Trophoblast cell (in vitro differentiated cells and primary cell): ENCODE data around the gene EIF2AK3. TPM values are rescaled to one million over a fixed set of nuclear protein-coding genes. Genes with fewer than 3 reads are reported as not detected.
A peak's percentile ranks its signal among the peaks of the same experiment; 100 is the strongest.

Experiments used
- DNase-seq, 2 donors: peaks; one replicate each; pipeline ENCODE4 v3.0.0-alpha.2; 2016
- H2AFZ ChIP-seq: 2 replicates; pipeline ENCODE4 v1.6.1; 2013; ENCODE audit warnings: low read length, moderate library complexity, mild to moderate bottlenecking; ENCODE audit not compliant: insufficient read depth, poor library complexity
- H2AK5ac ChIP-seq: 2 replicates; pipeline ENCODE4 v1.6.1; 2013; ENCODE audit warnings: mild to moderate bottlenecking, low read length
- H2BK120ac ChIP-seq: 2 replicates; pipeline ENCODE4 v1.6.1; 2013; ENCODE audit warnings: low read length, mild to moderate bottlenecking, moderate library complexity; ENCODE audit not compliant: insufficient read depth, poor library complexity
- H2BK12ac ChIP-seq: 2 replicates; pipeline ENCODE4 v1.6.1; 2013; ENCODE audit warnings: mild to moderate bottlenecking, low read length, moderate library complexity
- H2BK5ac ChIP-seq: 2 replicates; pipeline ENCODE4 v1.6.1; 2013; ENCODE audit warnings: low read length, low read depth, moderate library complexity, mild to moderate bottlenecking; ENCODE audit not compliant: poor library complexity
- H3K14ac ChIP-seq: 2 replicates; pipeline ENCODE4 v1.6.1; 2013; ENCODE audit warnings: mild to moderate bottlenecking, low read length
- H3K18ac ChIP-seq: 2 replicates; pipeline ENCODE4 v1.6.1; 2013; ENCODE audit warnings: mild to moderate bottlenecking, low read length
- H3K23ac ChIP-seq: 2 replicates; pipeline ENCODE4 v1.6.1; 2013; ENCODE audit warnings: low read length
- H3K27ac ChIP-seq: 2 replicates; pipeline ENCODE4 v1.5.1; 2013; ENCODE audit warnings: low read depth, mild to moderate bottlenecking, inconsistent platforms, low read length, moderate library complexity
- H3K27me3 ChIP-seq: 2 replicates; pipeline ENCODE4 v1.6.1; 2013; ENCODE audit warnings: inconsistent platforms, mild to moderate bottlenecking, low read length, moderate library complexity; ENCODE audit not compliant: insufficient read depth
- H3K36me3 ChIP-seq, 2 experiments: 1 replicate in 1 of 2; 2 replicates in 1 of 2; pipeline ENCODE4 v1.6.1; 2013; ENCODE audit warnings: low read length in 2 of 2, mild to moderate bottlenecking in 2 of 2, moderate library complexity in 1 of 2; ENCODE audit not compliant: insufficient read depth in 2 of 2, control insufficient read depth in 1 of 2
- H3K4ac ChIP-seq: 2 replicates; pipeline ENCODE4 v1.6.1; 2013; ENCODE audit warnings: low read depth, mild to moderate bottlenecking, low read length, moderate library complexity
- H3K4me1 ChIP-seq, 2 experiments: 1 replicate in 1 of 2; 2 replicates in 1 of 2; pipeline ENCODE4 v1.6.1; 2013; ENCODE audit warnings: low read length in 2 of 2, mild to moderate bottlenecking in 2 of 2, moderate library complexity in 1 of 2; ENCODE audit not compliant: insufficient read depth in 2 of 2, control insufficient read depth in 1 of 2
- H3K4me2 ChIP-seq: 2 replicates; pipeline ENCODE4 v1.6.1; 2013; ENCODE audit warnings: inconsistent platforms, mild to moderate bottlenecking, low read length, moderate library complexity
- H3K4me3 ChIP-seq: 2 replicates; pipeline ENCODE4 v1.5.1; 2013; ENCODE audit warnings: mild to moderate bottlenecking, low read depth, low read length, inconsistent platforms
- H3K79me1 ChIP-seq: one replicate; pipeline ENCODE4 v1.6.1; 2013; ENCODE audit warnings: low read length
- H3K79me2 ChIP-seq: 2 replicates; pipeline ENCODE4 v1.6.1; 2013; ENCODE audit warnings: low read length, mild to moderate bottlenecking; ENCODE audit not compliant: control insufficient read depth, insufficient read depth, poor library complexity
- H3K9ac ChIP-seq: 2 replicates; pipeline ENCODE4 v1.6.1; 2013; ENCODE audit warnings: mild to moderate bottlenecking, low read length
- H3K9me3 ChIP-seq: 2 replicates; pipeline ENCODE4 v1.6.1; 2013; ENCODE audit warnings: low read depth, mild to moderate bottlenecking, control low read depth, inconsistent platforms, low read length; ENCODE audit not compliant: insufficient read depth
- H4K12ac ChIP-seq: 2 replicates; pipeline ENCODE4 v1.6.1; 2013; ENCODE audit warnings: low read depth, mild to moderate bottlenecking, low read length, moderate library complexity
- H4K8ac ChIP-seq: 2 replicates; pipeline ENCODE4 v1.6.1; 2013; ENCODE audit warnings: low read depth, mild to moderate bottlenecking, low read length, moderate library complexity
- H4K91ac ChIP-seq: one replicate; pipeline ENCODE4 v1.6.1; 2013; ENCODE audit warnings: low read depth, mild to moderate bottlenecking, low read length, moderate library complexity
- WGBS: extraction: QIAGEN DNeasy Blood & Tissue Kit; methylation state at CpG from one replicate; pipeline ENCODE4 v1.1.7; 2013; ENCODE audit warnings: missing lambda C conversion rate; ENCODE audit not compliant: insufficient read length, insufficient coverage; ENCODE audit errors: extremely low coverage; 5-methylcytosine and 5-hydroxymethylcytosine counted together
- polyA plus RNA-seq: library from polyadenylated mRNA; stranded (reverse); fragments of 200-250 nt; gene quantifications from 2 replicates; pipeline ENCODE4 v1.2.3, GENCODE V29; 2013

EIF2AK3 gene
- 32.3 and 33.9 TPM in 2 replicates for polyA plus RNA-seq

DNA sequence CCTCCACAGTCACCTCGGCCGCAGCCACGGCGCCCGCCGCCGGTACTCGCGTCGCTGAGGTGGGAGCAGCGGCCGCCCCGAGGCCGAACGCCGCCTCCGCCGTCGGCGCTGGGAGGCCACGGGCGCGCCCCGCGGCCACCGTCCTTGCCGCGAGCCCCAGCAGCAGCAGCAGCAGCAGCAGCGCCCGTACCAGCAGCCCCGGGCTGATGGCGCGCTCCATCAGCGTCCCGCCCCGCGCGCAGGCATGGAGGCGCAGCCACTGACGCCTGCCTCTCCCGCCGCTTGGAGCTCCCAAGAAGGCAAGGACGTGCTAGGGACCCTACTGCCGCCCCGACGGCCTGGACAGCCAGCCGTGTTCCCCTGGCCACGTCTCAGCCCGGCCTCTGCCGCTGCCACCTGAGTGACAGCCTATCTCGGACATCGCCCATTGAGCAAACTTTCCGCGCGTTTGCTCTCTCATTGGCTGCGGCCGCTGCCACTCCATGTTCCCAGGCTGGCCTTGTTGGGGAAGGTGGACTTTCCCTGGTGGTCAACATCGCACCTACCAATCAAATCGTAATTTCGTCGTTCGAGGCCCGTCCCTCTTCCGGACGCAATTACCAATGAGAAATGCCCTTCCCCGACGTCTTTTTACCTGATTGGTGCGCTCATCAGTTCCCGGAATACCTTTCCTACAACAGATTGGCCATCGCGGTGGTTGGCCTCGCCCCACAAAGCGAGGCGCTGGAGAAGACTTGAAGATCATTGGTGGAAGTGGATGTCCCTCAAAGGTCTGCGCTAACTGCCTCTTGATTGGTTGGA, at the start of gene EIF2AK3:
TSS of gene EIF2AK3 (minus strand) at position 410 of the 801 bp plus-strand sequence. CDS start at position 220, 190 bp downstream.
- no peaks in the 10 kb centered on the region for H3K36me3 ChIP-seq
- peak within 1 kb of the TSS; percentile 88 for H3K4ac ChIP-seq
- H3K4me3 ChIP-seq = peak within 1 kb of the TSS; percentile 96
- no peaks in the 10 kb centered on the region for H3K9me3 ChIP-seq
- peak within 1 kb of the TSS; percentile 92 for H4K8ac ChIP-seq
- H4K91ac ChIP-seq = peak within 1 kb of the TSS; percentile 87
- peak within 1 kb of the TSS; percentile 76 for H3K18ac ChIP-seq
- H3K27ac ChIP-seq = peak within 1 kb of the TSS; percentile 93
- H2BK12ac ChIP-seq = no peak within 1 kb of the TSS
- H3K79me2 ChIP-seq = peaks cover 16% of the 10 kb centered on the region
- WGBS = no CpG with 5 or more reads among the region's 75 CpGs
- H3K14ac ChIP-seq = peak within 1 kb of the TSS; percentile 84
- peak within 1 kb of the TSS; percentile 98 for H3K4me2 ChIP-seq
- H3K4me1 ChIP-seq = peaks cover 3 to 7% of the 10 kb centered on the region in 2 experiments
- H3K9ac ChIP-seq = peak within 1 kb of the TSS; percentile 91
- H2AK5ac ChIP-seq = peak within 1 kb of the TSS; percentile 19
- no peak within 1 kb of the TSS for H3K23ac ChIP-seq
- H3K27me3 ChIP-seq = no peaks in the 10 kb centered on the region
- H2BK120ac ChIP-seq = peak within 1 kb of the TSS; percentile 78
- H2AFZ ChIP-seq = peak within 1 kb of the TSS; percentile 72
- peak within 1 kb of the TSS; percentile 84 for H2BK5ac ChIP-seq
- H4K12ac ChIP-seq = peak within 1 kb of the TSS; percentile 61
- H3K79me1 ChIP-seq = peaks cover 16% of the 10 kb centered on the region
- DNase-seq = peak; percentile 99 to 100

- no peak overlapping the region for H2BK120ac ChIP-seq
- H3K27ac ChIP-seq = no peak overlapping the region
- no peak overlapping the region for H3K23ac ChIP-seq
- H3K9ac ChIP-seq = no peak overlapping the region
- no peaks in the 10 kb centered on the region for H3K4me1 ChIP-seq
- H2AK5ac ChIP-seq = no peak overlapping the region
- WGBS = no CpG with 5 or more reads among the region's 1 CpG
- no peak overlapping the region for H4K91ac ChIP-seq
- no peaks in the 10 kb centered on the region for H3K79me2 ChIP-seq
- H3K4me3 ChIP-seq = no peak overlapping the region
- no peak overlapping the region for H4K8ac ChIP-seq
- no peaks in the 10 kb centered on the region for H3K27me3 ChIP-seq
- H3K18ac ChIP-seq = no peak overlapping the region
- H3K4ac ChIP-seq = no peak overlapping the region
- no peak overlapping the region for H3K14ac ChIP-seq
- H2BK5ac ChIP-seq = no peak overlapping the region
- H2AFZ ChIP-seq = no peak overlapping the region
- no peak overlapping the region for H3K4me2 ChIP-seq
- no peaks in the 10 kb centered on the region for H3K9me3 ChIP-seq
- DNase-seq = no peak
- H3K36me3 ChIP-seq = no peaks in the 10 kb centered on the region
- no peaks in the 10 kb centered on the region for H3K79me1 ChIP-seq
- no peak overlapping the region for H4K12ac ChIP-seq
- no peak overlapping the region for H2BK12ac ChIP-seq
Measured at GRCh38 chr2:88673363-88673762, 46.1 kb upstream of the EIF2AK3 start.

GRCh38 chr2:88671786-88672427, 44.6 kb upstream of the EIF2AK3 start:
- H4K91ac ChIP-seq = no peak overlapping the region
- no peak overlapping the region for H3K27ac ChIP-seq
- H4K8ac ChIP-seq = no peak overlapping the region
- peak overlapping the region; percentile 17 for H3K23ac ChIP-seq
- DNase-seq = peak; percentile 48 to 91
- no peak overlapping the region for H4K12ac ChIP-seq
- no peaks in the 10 kb centered on the region for H3K36me3 ChIP-seq
- H3K9ac ChIP-seq = no peak overlapping the region
- H3K9me3 ChIP-seq = no peaks in the 10 kb centered on the region
- no peak overlapping the region for H3K4ac ChIP-seq
- H3K79me1 ChIP-seq = no peaks in the 10 kb centered on the region
- H3K79me2 ChIP-seq = no peaks in the 10 kb centered on the region
- no peak overlapping the region for H2AK5ac ChIP-seq
- H2BK5ac ChIP-seq = no peak overlapping the region
- no peak overlapping the region for H2BK12ac ChIP-seq
- no peak overlapping the region for H3K4me3 ChIP-seq
- no peak overlapping the region for H2AFZ ChIP-seq
- H2BK120ac ChIP-seq = no peak overlapping the region
- H3K18ac ChIP-seq = no peak overlapping the region
- H3K4me2 ChIP-seq = no peak overlapping the region
- WGBS = no CpG with 5 or more reads among the region's 11 CpGs
- no peak overlapping the region for H3K14ac ChIP-seq
- no peaks in the 10 kb centered on the region for H3K4me1 ChIP-seq
- no peaks in the 10 kb centered on the region for H3K27me3 ChIP-seq

- Histone ChIP-seq H3K4me2 (no peak overlapping the region), H3K36me3 (no peaks in the 10 kb centered on the region), H3K79me1 (no peaks in the 10 kb centered on the region), H3K14ac (no peak overlapping the region), H2AK5ac (no peak overlapping the region), H3K4me1 (peaks cover 4 to 5% of the 10 kb centered on the region in 2 experiments), H3K27me3 (no peaks in the 10 kb centered on the region), H3K4me3 (no peak overlapping the region), H2BK120ac (no peak overlapping the region), H2BK5ac (no peak overlapping the region), H4K91ac (no peak overlapping the region), H3K23ac (no peak overlapping the region), H2AFZ (no peak overlapping the region), H3K79me2 (no peaks in the 10 kb centered on the region), H3K9me3 (no peaks in the 10 kb centered on the region), H3K18ac (no peak overlapping the region), H4K8ac (no peak overlapping the region), H3K9ac (no peak overlapping the region), H3K4ac (no peak overlapping the region), H4K12ac (no peak overlapping the region), H2BK12ac (no peak overlapping the region), H3K27ac (no peak overlapping the region)
- DNase-seq = peak; percentile 35 to 74
- no CpG with 5 or more reads among the region's 6 CpGs for WGBS
Measured at GRCh38 chr2:88669482-88670214, 42.4 kb upstream of the EIF2AK3 start.
